Astrocyte (in vitro differentiated cells and primary cell): ENCODE data around the gene TRHDE.

ENCODE experiments used
- EZH2 ChIP-seq: IDR thresholded peaks from 2 replicates; pipeline ENCODE4 v1.6.1; 2012; ENCODE audit warnings: mild to moderate bottlenecking, low read length, inconsistent platforms; ENCODE audit not compliant: insufficient read depth
- TF ChIP-seq, protein P1 (sequence below): IDR thresholded peaks from 2 replicates; pipeline ENCODE4 v1.5.1; 2011; ENCODE audit warnings: low read depth, mild to moderate bottlenecking, inconsistent platforms, low read length, moderate library complexity; ENCODE audit not compliant: insufficient read depth

DNA sequence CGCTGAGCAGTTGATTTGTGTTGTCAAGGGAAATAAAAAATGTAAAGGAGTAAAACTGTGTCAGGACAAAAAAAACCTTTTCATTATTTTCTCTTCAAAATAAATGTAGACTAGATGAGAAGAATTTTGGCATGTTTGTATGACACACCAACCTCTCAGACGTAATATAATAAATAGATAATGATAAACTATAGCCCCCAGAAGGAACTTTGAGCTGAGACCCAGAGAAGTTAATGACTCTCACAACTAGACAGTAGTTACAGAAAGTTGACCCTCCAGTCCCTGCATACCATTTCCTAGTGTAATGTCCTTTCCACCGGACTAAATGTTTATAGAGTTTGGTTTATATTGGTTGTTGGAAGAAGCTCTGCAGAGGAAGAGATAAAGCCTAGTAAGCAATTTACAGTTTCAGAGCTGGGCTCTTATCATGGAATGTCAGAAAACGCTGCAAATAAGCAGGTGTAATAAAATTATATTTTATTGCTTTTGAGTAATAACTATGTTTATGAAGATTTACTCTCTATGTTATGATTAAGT is 97.3 kb downstream of the TRHDE start:
- TF ChIP-seq, protein P1, sequence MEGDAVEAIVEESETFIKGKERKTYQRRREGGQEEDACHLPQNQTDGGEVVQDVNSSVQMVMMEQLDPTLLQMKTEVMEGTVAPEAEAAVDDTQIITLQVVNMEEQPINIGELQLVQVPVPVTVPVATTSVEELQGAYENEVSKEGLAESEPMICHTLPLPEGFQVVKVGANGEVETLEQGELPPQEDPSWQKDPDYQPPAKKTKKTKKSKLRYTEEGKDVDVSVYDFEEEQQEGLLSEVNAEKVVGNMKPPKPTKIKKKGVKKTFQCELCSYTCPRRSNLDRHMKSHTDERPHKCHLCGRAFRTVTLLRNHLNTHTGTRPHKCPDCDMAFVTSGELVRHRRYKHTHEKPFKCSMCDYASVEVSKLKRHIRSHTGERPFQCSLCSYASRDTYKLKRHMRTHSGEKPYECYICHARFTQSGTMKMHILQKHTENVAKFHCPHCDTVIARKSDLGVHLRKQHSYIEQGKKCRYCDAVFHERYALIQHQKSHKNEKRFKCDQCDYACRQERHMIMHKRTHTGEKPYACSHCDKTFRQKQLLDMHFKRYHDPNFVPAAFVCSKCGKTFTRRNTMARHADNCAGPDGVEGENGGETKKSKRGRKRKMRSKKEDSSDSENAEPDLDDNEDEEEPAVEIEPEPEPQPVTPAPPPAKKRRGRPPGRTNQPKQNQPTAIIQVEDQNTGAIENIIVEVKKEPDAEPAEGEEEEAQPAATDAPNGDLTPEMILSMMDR = no peak
- TF ChIP-seq EZH2 = no peak
